ENCODE measurements around the gene JUP. TPM values are rescaled to one million over a fixed set of nuclear protein-coding genes. Genes with fewer than 3 reads are reported as not detected.

JUP gene
- total and polyA plus RNA-seq, 2 of the 13 experiments (the other 11 are each of a cell fraction or from before 2014, with no cell fraction given) = 12.1 to 20.6 TPM

- no peak for FAIRE-seq
Observed at GRCh38 chr17:41740506-41740905, 46.0 kb downstream of the JUP start.

GRCh38 chr17:41739661-41740352 lies 46.7 kb downstream of the JUP start:
- Histone ChIP-seq H3K27ac (ENCODE audit: extremely low read length, insufficient read depth, low read length) (no peak overlapping the region), H3K27me3 (ENCODE audit: control insufficient read depth in 1 of 2, insufficient read depth in 2 of 2, low read length in 2 of 2) (peaks cover 8 to 50% of the 10 kb centered on the region in 2 experiments), H3K36me3 (replicated peaks in 1 of 2; ENCODE audit: control insufficient read depth in 1 of 2, insufficient read depth in 2 of 2, low read length in 2 of 2) (no peaks in the 10 kb centered on the region), H2AFZ (ENCODE audit: low read length) (no peak overlapping the region), H4K20me1 (ENCODE audit: insufficient read depth, low read length) (no peaks in the 10 kb centered on the region), H3K4me1 (ENCODE audit: insufficient read depth, low read length) (peaks cover 38% of the 10 kb centered on the region), H3K9ac (ENCODE audit: insufficient read depth, low read depth, low read length) (no peak overlapping the region), H3K4me2 (ENCODE audit: low read depth, low read length) (peak overlapping the region; percentile 42), H3K79me2 (ENCODE audit: insufficient read depth, low read length) (no peaks in the 10 kb centered on the region), H3K4me3 (replicated peaks in 1 of 3; ENCODE audit: insufficient read depth in 1 of 3, low read depth in 2 of 3, low read length in 3 of 3) (peak overlapping the region in 1 of 3 experiments; percentile 39; a peak in 1 of 6 replicates), H3K9me3 (ENCODE audit: low read length) (no peaks in the 10 kb centered on the region)
- DNase-seq (ENCODE audit: low spot score) = peak; percentile 66
- FAIRE-seq = no peak
- intact Hi-C loops (cut with micrococcal nuclease; ENCODE audit: unreplicated experiment) (no loop called here), in situ Hi-C loops (cut with HindIII; ENCODE audit: extremely low pct_ligation_motif_present, low pct_unique_long_range_greater_than_20kb) (loop anchor here (5.0 kb wide), 2 partner anchors 62 to 217 kb away; no protein-coding TSS in a partner anchor)
- 7% methylated on average over 6 of the region's 9 CpGs for WGBS (ENCODE audit: low lambda C conversion rate)
- ChIA-PET POLR2A (interaction anchor here (0.7 to 1.5 kb wide), 4 partner anchors 47 to 227 kb away, joined by 3 to 4 read pairs (median 4); partner anchors contain the start of genes CNP and JUP), CTCF (ENCODE audit: low intra/inter-chr PET ratio, low total read pairs) (interaction anchor here (3.8 kb wide), 1 partner anchor 61 kb away, joined by 97 read pairs; no protein-coding TSS in a partner anchor)
- peak; percentile 18 for ATAC-seq
- BruUV-seq (replicated peaks) = no TSS peak
- TF ChIP-seq SMARCE1 (IDR thresholded peaks at IDR 0.05; ENCODE audit: borderline replicate concordance) = no peak
- no peak; the same call in 1 of the 2 replicates for TF ChIP-seq TBX2 (CRISPR knock-in tag; IDR thresholded peaks at IDR 0.05; ENCODE audit: borderline replicate concordance)
- no peak for TF ChIP-seq REST (IDR thresholded peaks at IDR 0.05; ENCODE audit: borderline replicate concordance in 1 of 2, low read depth in 1 of 2, low read length in 2 of 2)
- TF ChIP-seq ZFP62 (CRISPR knock-in tag; IDR thresholded peaks at IDR 0.05) = no peak
- TF ChIP-seq ZNF780A (CRISPR knock-in tag; IDR thresholded peaks at IDR 0.05) = no peak
- no peak for TF ChIP-seq TMF1 (CRISPR knock-in tag; IDR thresholded peaks at IDR 0.05; ENCODE audit: low read depth)
- TF ChIP-seq ZNF460 (CRISPR knock-in tag; IDR thresholded peaks at IDR 0.05; ENCODE audit: borderline replicate concordance) = no peak
- no peak for TF ChIP-seq ZNF569 (CRISPR knock-in tag; IDR thresholded peaks at IDR 0.05; ENCODE audit: borderline replicate concordance)
- no peak for TF ChIP-seq ATF7-NPFF (CRISPR knock-in tag; IDR thresholded peaks at IDR 0.05; ENCODE audit: low read depth)
- 0 out of 2 replicates have a peak, but pooled peaks have one; percentile 58 for TF ChIP-seq KDM3A (CRISPR knock-in tag; IDR thresholded peaks at IDR 0.05; ENCODE audit: low read depth)
- TF ChIP-seq NFE2L1 (CRISPR knock-in tag; IDR thresholded peaks at IDR 0.05; ENCODE audit: borderline replicate concordance) = no peak
- no peak for TF ChIP-seq HNRNPLL (IDR thresholded peaks at IDR 0.05; ENCODE audit: low read depth, low read length, poor library complexity, severe bottlenecking)

More at GRCh38 chr17:41740506-41740905, 46.0 kb downstream of the JUP start:
- Histone ChIP-seq H3K9ac (ENCODE audit: insufficient read depth, low read depth, low read length) (no peak overlapping the region), H2AFZ (ENCODE audit: low read length) (no peak overlapping the region), H3K4me3 (replicated peaks in 1 of 3; ENCODE audit: insufficient read depth in 1 of 3, low read depth in 2 of 3, low read length in 3 of 3) (no peak overlapping the region), H3K4me2 (ENCODE audit: low read depth, low read length) (no peak overlapping the region), H4K20me1 (ENCODE audit: insufficient read depth, low read length) (no peaks in the 10 kb centered on the region), H3K27ac (ENCODE audit: extremely low read length, insufficient read depth, low read length) (no peak overlapping the region), H3K4me1 (ENCODE audit: insufficient read depth, low read length) (peaks cover 33% of the 10 kb centered on the region), H3K36me3 (replicated peaks in 1 of 2; ENCODE audit: control insufficient read depth in 1 of 2, insufficient read depth in 2 of 2, low read length in 2 of 2) (no peaks in the 10 kb centered on the region), H3K27me3 (ENCODE audit: control insufficient read depth in 1 of 2, insufficient read depth in 2 of 2, low read length in 2 of 2) (peaks cover 6 to 43% of the 10 kb centered on the region in 2 experiments), H3K79me2 (ENCODE audit: insufficient read depth, low read length) (no peaks in the 10 kb centered on the region), H3K9me3 (ENCODE audit: low read length) (no peaks in the 10 kb centered on the region)
- intact Hi-C loops (cut with micrococcal nuclease; ENCODE audit: unreplicated experiment) (no loop called here), in situ Hi-C loops (cut with HindIII; ENCODE audit: extremely low pct_ligation_motif_present, low pct_unique_long_range_greater_than_20kb) (no loop called here)
- TF ChIP-seq TBX3 (IDR thresholded peaks at IDR 0.05; ENCODE audit: borderline replicate concordance) (no peak), ZNF792 (CRISPR knock-in tag; IDR thresholded peaks at IDR 0.05) (no peak), ZNF768 (CRISPR knock-in tag; IDR thresholded peaks at IDR 0.05) (peak; percentile 95), ZMYM3 (CRISPR knock-in tag; IDR thresholded peaks at IDR 0.05) (peak; percentile 41; the same call in 1 of the 2 replicates), POLR2G (IDR thresholded peaks at IDR 0.05; ENCODE audit: low read depth, low read length) (no peak)
- DNase-seq (ENCODE audit: low spot score) (no peak), ATAC-seq (no peak)
- CTCF ChIA-PET (ENCODE audit: low intra/inter-chr PET ratio, low total read pairs) = interaction anchor here (3.8 kb wide), 1 partner anchor 61 kb away, joined by 97 read pairs; no protein-coding TSS in a partner anchor
- WGBS (ENCODE audit: low lambda C conversion rate) = 65% methylated on average over 5 of the region's 5 CpGs
- no TSS peak for BruUV-seq (replicated peaks)
- POLR2A ChIA-PET = interaction anchor here (0.7 to 1.5 kb wide), 4 partner anchors 46 to 226 kb away, joined by 3 to 4 read pairs (median 4); partner anchors contain the start of genes CNP and JUP
